ENCODE measurements around the gene DUSP15.
"Not testable (repeated sequence)": the region's sequence is repeated elsewhere in the genome, so short reads cannot be mapped to it uniquely, and the experiment has no call there.

DUSP15 gene, protein sequence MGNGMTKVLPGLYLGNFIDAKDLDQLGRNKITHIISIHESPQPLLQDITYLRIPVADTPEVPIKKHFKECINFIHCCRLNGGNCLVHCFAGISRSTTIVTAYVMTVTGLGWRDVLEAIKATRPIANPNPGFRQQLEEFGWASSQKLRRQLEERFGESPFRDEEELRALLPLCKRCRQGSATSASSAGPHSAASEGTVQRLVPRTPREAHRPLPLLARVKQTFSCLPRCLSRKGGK

DNA sequence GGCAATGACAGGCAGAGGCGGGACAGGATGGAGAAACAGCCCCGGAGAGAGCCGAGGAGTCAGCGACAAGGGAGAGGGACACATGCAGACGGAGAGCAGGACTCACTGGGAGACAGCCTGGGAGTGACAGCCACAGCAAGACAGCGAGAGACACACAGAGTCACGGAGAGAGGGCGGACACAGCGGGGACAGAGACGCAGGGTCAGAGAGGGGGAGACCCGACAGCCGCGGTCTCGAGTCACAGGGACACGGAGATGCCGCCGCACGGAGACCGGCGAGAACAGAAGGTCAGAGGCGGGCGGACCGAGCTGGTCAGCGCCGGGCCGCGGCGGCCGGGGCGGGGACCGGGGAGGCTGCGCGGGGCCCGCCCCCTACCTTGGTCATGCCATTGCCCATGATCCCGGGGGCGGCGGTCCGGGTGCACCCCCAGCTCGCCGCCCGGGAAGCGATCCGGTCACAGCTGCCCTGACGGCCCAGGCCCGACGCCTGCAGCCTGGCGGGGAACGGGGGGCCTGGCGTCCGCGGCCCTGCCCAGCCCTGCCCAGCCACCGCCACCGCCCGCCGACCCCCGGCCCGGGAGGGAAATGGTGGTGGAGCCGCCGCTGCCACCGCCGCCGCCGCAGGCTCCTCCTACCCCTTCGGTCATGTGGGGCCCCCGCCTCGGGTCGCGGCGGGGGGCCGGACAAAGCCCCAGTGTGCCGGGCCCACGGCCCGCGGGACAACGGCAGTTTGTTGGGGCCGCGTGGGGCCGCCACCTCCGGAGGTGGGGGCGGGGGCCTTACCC lies at the start of gene DUSP15, which contains the start of gene TTLL9:
Gene DUSP15, minus strand, starts transcription at position 586 of the 784 bp plus-strand sequence. Its CDS starts 190 bp downstream, at position 396.
Gene TTLL9, plus strand, starts transcription at position 693 of the 784 bp plus-strand sequence. CDS start 493 bp downstream, outside the sequence.
- DNase-seq (ENCODE audit: low spot score): no peak

DNA sequence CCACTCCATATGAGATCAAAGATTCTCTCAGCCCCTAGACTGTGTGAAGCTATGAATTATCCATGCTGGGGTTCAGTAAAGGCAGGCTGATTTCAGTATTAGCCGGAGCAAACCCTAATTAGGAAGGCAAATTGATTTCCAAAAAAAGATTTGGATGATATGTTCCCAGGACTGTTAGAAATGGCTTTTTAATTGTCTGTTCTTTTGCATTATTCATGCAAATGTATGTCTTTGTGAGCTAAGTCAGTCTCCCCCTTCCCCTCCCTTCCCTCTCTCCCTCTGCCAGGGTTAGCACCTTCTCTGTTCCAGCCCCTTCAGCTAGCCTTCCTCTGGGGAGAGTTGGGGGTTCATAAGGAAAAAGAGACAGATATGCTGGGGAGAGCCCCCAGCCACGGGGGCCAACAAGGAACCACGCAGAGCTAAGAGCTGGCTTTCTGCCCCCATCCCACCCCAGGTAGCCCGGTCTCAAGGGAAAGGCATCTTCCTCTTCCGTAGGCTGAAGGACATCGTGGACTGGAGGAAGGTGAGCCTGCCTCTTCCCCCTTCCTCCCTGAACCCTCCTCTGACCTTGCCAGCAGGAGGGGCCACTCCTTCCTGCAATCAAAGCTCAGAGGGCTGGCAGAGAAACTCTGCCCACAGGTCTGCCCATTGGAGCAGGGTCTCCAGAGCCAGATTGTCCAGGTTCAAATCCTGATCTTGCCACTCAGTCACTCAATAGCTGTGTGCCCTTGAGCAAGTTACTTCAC lies 49.3 kb upstream of the DUSP15 start:
- DNase-seq (ENCODE audit: low spot score): no peak

DNA sequence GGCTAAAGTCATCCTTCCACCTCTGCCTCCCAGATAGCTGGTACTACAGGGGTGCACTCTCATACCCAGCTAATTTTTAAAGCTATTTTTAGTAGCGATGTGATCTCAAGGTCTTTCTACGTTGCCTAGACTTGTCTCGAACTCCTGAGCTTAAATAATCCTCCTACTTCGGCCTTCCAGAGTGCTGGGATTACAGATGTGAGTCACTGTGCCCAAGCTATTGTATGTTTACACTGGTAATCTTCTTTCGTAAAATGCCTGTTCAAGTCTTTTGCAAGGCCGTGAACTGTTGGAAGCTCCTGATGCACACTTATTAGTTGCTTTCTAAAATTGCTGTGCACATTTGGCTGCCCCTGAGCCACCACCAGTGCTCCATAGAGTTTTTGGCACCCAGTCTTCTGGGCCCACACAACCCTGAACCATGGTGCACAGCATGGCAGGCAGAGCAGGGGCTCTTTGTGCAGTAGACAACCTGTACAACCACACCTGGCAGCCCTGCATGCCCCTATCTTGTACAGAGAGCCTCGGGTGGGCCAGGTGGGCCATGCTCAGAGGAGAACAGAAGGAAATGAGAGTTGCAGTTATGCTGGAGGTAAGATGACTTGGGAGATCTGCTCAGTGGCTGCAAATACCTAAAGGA lies 48.3 kb upstream of the DUSP15 start:
- no peak for DNase-seq (ENCODE audit: low spot score)

DNA sequence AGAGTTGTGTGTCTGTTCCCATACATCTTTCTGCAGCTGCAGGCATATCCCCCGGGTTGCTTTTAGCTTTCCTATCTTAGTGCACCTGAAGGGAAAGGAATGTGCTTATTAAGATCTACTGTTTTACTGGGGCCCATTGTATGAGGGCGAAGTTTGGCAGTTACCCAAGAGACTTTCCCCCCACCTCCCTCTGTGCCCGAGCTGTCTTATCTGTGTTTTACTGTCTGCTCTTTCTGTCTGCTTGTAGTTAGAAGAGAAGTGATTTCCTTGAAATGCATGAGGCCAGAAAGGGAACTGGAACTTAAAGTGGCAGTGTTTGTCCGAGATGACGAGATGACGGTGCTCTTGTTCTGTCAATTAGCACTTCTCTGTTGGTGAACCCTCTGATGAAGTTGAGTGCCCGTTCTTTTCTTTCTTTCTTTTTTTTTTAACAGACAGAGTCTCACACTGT lies 47.7 kb upstream of the DUSP15 start:
- not testable (repeated sequence) for DNase-seq (ENCODE audit: low spot score)

DNA sequence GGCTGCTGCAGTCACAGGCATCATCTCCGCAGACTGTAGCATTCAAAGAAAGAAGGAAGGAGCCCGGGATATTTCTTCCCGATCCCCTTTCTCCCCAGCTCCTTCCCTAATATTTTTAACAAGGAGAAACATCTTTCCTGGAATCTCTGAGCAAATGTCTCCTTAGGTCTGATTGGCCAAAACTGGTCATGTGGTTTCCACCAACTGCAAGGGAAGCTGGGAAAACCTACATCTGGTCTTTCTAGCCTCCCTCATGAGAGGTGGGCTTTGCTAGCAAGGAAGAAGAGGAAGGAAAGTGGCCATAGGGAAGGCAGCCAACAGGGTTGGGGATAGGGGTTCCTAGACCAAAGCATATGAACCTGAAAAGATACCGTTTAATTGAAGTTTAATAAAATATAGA lies 46.4 kb upstream of the DUSP15 start:
- no peak for DNase-seq (ENCODE audit: low spot score)

DNA sequence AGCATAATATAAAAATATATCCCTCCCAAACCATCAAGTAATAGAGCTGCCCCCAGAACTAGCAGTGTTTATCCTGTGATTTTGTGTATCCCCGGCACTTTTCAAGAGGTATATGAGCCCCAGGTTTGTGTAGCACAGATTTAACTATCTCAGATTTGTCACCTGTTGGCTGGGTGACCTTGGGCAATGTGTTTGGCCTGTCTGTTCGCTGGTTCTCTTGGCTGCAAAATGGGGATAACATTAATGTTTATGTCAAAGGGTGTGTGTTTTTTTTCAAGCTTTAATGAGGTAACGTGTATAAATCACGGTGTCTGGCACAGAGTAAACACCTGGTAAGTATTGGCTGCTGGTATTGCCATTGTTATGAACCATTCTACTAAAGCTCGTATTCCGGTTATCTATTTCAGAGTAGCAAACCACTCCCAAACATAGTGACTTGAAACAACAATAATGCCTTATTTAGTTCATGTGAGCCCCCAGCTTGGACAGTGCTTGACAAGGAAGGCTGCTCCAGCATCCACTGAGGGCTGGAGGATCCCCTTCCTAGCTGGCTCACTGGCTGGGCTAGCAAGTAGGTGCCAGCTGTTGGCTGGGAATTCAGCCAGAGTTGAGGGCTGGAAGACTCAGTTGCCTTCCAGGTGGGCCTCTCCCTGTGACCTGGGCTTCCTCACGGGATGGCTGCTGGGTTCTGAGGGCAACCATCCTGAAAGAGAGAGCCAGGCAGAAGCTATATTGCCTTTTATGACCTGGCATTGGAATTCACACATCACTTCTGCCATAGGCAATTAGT lies 45.4 kb upstream of the DUSP15 start:
- DNase-seq (ENCODE audit: low spot score): no peak

DNA sequence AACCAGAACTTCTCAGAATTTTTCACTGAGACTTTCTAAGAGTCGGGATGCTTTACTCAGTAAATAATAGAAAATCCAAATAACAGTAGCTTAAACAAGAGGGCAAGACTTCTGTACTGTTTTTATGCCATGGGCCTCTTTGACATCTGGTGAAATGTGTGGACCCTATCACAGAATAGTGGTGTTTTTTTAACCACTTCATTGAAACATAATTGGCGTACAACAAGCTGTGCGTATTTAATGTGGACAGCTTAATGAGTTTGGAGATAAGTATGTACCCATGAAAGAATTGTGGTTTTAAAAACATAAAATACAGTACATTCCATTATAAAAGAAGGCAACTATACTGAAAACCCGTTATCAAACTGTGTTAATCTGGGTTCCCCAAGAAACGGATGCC lies 43.8 kb upstream of the DUSP15 start:
- DNase-seq (ENCODE audit: low spot score): no peak

DNA sequence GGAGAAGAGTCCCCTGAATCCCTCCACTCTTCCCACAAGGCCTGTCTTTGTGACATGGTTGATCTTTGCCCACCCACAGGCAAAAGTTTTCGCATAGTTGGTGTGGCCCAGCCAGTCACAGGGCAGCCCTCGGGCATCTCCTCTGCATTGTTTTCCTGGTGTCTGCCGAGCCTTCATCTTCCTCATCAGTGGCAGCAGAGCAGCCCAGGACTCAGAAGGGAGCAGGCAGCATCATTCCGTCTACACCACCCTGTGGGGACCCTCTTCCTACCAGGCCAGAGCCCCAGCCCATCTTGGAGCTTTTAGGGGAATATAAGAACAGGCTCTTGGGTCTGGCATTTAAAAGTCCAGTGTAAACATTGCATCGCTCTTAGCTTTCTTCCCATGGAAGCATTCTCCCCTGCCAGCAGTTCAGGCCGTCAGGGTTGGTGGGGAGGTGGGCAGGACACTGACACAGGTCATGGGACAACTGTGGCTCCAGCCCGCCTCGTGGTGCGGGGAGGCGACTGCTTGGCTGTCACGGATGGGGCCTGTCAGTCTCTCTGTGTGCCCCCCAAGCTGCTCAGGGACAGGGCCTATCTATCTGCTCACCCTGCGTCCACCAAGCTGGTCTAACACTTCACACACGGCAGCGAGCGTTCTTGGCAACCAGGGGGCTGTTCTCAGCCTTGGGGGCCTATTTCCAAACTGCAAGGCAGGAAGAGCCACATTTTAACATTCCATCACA lies 43.3 kb upstream of the DUSP15 start:
- no peak for DNase-seq (ENCODE audit: low spot score)

DNA sequence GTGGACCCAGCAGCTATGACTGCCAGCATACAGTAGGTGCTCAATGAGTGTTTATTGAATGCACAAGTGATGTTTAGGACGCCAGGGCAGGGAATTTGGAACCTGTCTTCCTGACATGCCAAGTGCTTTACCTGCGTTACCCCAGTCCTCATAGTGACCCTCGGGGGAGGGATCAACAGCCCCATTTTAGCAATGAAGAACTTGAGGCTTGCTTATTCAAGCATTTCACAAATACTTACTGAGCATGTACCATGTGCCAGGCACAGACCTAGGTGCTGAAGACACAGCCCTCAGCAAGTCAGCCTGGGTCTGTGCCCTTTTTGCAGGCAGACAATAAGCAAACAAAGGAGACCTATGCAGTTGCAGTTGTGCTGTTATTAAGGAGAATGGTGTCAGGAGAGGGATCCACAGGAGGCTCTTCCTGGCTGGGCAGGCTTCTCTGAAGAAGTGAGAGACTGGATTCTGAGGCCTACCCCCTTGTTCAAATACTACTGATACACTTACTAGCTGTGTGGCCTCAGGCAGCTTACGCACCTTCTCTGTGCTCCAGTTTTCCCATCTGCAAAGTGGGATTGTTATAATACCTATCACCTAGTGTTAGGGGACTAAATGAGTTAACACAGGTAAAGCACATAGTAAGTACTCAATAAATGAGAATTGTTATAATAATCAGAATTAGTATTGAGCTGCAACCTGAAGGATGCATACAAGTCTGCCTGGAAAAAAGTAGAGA lies 39.9 kb upstream of the DUSP15 start:
- no peak for DNase-seq (ENCODE audit: low spot score)

DNA sequence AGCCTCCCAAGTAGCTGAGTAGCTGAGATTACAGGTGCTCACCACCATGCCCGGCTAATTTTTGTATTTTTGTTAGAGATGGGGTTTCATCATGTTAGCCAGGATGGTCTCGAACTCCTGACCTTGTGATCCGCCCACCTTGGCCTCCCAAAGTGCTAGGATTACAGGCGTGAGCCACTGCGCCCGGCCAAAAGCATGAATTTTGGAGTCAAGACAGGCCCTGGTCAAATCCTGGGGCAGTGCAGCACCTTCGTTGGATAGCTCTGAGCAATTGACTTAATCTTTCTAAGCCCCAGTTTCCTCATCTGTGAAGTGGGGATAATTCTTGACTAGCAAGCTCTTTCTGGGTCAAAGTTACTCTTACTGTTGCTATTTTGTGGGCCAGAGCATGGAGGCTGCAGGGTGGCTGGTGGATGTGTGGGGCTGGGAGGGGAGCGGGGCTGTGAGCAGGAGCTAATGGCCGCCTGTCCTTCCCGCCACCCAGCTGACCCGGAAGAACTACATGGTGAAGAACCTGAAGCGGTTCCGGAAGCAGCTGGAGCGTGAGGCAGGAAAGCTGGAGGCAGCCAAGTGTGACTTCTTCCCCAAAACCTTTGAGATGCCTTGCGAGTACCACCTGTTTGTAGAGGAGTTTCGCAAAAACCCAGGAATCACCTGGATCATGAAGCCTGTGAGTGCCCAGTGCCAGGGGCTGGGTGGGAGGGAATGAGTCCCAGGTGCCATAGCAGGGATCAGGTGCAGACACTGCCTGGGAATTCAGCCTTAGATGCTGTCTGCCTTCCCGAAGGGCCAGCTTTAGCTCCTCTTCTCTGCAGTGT lies 39.1 kb upstream of the DUSP15 start:
- DNase-seq (ENCODE audit: low spot score): no peak

DNA sequence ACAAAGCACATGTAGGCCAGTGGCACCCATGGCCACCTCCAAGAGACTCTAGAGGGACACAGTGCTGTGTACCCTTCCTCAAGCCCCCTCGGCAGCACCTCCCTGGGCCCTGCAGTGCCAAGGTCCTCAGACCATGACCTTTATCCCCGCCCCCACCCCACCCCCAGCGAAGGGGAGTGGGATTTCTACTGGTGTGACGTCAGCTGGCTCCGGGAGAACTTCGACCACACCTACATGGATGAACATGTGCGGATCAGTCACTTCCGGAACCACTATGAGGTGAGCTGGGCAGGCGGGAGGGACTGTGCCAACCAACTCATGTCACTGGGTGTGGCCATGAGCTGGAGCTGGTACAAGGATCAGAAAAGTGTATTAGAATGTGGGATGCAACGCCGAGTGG lies 38.1 kb upstream of the DUSP15 start:
- no peak for DNase-seq (ENCODE audit: low spot score)

DNA sequence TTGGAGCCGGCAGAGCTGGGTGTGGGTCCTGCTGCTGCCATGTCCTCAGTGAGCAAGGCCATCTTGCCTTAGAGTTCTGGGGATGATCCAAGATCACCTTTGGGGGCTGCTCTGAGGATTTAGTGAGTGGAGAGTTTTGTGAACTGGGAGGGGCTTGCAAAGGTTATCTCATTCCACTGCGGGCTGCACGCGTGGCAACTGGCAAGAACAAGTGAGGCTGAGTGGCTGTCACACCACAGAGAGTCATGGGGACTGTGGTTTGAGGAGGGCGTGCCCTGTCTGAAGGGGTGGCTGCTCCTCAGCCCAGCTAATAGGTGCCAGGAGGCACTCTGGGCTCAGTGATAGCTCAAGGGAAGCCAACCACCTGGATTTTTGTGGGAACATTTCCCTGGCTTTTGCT lies 37.7 kb upstream of the DUSP15 start:
- no peak for DNase-seq (ENCODE audit: low spot score)

DNA sequence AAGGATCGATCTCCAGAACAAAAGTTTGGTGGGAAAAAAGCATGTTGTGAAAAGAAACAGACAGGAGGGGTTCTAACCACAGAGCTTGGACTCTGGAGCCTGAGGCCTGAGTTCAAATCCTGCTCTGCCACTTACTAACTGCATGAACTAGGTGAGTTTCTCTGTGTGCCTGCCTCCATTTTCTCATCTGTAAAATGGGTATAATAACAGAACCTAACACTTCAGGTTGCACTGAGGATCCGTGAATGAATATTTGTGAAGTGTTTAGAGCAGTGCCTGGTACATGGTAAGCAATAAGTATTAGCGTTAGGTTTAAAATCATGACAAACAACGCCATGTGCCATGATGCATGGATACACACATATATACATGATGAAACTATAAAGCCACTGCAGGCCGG lies 36.7 kb upstream of the DUSP15 start:
- no peak for DNase-seq (ENCODE audit: low spot score)

DNA sequence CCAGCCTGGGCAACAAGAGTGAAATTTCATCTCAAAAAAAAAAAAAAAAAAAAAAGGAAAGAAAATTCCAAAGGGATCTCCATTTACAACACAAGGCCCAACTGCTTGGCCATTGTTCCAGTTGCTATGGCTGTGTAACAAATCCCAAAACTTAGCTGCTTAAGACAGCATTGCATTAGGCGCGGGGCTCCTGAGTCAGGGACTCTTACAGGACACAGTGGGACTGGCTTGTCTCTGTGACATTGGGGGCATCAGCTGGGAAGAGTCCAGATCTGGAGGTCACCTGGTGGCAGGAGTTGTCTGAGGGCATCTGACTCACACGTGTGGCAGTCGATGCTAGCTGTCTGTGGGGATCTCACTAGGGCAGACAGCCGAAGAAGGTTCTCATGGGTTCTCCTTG lies 35.7 kb upstream of the DUSP15 start:
- no peak for DNase-seq (ENCODE audit: low spot score)

DNA sequence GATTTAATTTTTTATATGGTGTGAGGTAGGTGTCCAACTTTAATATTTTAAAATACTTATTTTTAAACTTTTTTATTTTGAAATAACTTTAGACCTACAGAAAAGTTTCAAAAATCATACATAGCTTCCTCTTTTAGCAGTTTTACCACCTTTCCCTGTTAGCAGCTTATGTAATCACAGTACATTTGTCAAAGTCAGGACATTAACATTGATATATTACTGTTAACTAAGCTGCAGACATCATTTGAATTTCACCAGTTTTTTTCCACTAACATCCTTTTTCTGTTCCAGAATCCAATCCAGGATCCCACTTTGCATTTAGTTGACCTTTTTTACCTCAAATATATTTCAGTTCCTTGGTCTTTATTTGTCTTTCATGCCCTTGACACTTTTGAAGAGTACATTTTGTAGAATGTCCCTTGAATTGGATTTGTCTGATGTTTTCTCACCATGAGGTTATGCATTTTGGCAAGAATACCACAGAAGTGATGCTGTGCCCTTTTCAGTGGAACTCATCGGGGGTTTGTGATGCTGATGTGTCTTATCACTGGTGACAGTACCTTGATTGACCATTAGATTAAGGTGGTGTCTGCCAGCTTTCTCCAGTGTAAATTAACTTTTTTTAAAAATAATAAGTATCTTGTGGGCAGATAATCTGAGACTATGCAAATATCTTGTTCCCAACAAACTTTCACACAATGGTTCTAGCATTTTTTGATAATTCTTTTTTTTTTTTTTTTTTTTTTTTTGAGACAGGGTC lies 33.5 kb upstream of the DUSP15 start:
- DNase-seq (ENCODE audit: low spot score): no peak

DNA sequence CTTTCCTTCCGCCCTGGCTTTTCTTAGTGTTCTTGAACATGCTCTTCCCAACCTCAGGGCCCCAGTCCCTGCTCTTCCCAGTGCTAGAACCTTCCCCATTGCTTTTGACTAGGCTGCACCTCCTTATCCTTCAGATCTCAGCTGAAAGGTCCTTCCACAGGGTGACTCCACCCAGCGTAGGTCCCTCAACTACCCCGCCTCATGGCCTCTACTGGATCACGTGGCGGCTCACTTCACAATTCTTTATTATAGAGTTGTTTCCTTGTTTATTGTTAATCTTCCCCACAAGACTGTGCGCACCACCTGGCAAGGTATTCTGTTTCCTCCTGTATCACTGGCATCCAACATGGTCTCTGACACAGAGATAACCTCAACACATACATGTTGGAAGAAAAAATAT lies 31.3 kb upstream of the DUSP15 start:
- DNase-seq (ENCODE audit: low spot score): no peak

DNA sequence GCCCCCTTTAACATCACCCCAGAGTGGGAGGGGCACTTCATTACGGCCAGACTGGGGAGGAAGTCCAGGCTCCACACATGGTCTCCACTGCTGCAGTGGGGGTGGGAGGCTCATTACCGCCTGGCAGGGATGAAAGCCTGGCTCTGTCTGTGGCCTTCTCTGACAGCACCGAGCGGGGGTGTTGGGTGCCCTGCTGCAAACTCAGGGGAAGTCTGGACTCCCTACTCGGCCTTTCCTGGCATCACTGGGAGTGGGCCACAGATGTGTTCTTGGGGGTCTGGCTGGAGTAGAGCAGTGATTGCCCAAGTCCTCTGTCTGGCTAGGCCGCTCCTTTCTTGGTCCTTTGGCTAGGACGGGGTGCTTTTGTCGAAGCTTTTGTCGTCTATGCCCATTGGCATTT lies 27.2 kb upstream of the DUSP15 start:
- DNase-seq (ENCODE audit: low spot score): no peak

DNA sequence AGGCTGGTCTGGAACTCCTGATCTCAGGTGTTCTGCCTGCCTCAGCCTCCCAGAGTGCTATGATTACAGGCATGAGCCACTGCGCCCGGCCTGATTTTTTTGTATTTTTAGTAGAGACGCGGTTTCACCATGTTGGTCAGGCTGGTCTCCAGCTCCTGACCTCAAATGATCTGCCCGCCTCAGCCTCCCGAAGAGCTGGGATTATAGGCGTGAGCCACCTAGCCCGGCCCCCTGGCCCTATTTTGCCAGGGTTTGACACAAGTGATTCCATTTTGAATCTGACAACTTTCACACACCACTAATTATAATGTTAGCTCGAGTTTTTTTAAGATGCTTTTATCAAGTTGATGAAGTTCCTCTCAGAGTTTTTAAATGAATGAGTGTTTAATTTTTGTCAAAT lies 25.7 kb upstream of the DUSP15 start:
- DNase-seq (ENCODE audit: low spot score): no peak
